Epithelial cell of proximal tubule (primary cell): ENCODE results near the gene HSPA4. TPM values are rescaled to one million over a fixed set of nuclear protein-coding genes. Genes with fewer than 3 reads are reported as not detected.

ENCODE experiments used
- DNase-seq: peaks from one replicate; pipeline ENCODE4 v3.0.0-alpha.2; 2011; ENCODE audit warnings: low read depth
- H3K4me3 ChIP-seq: 2 replicates; pipeline ENCODE4 v1.5.1; 2011; ENCODE audit warnings: low read depth, mild to moderate bottlenecking, low read length
- total RNA-seq: library from RNA; depleted of rRNA; stranded (reverse); fragments of >200 nt; gene quantifications from 2 replicates; pipeline ENCODE4 v1.2.3, GENCODE V29; 2015
- TF ChIP-seq, protein P1 (sequence below): conservative IDR thresholded peaks from 2 replicates; pipeline ENCODE4 v1.5.1; 2012; ENCODE audit warnings: low read depth, mild to moderate bottlenecking, low read length

Gene HSPA4
- total RNA-seq, 1 donor from 2014 or later = 105 TPM

GRCh38 chr5:133051061-133051541 is 712 bp upstream of the HSPA4 start:
- H3K4me3 ChIP-seq = peak overlapping the region; percentile 98
- DNase-seq = no peak
- TF ChIP-seq, protein P1, sequence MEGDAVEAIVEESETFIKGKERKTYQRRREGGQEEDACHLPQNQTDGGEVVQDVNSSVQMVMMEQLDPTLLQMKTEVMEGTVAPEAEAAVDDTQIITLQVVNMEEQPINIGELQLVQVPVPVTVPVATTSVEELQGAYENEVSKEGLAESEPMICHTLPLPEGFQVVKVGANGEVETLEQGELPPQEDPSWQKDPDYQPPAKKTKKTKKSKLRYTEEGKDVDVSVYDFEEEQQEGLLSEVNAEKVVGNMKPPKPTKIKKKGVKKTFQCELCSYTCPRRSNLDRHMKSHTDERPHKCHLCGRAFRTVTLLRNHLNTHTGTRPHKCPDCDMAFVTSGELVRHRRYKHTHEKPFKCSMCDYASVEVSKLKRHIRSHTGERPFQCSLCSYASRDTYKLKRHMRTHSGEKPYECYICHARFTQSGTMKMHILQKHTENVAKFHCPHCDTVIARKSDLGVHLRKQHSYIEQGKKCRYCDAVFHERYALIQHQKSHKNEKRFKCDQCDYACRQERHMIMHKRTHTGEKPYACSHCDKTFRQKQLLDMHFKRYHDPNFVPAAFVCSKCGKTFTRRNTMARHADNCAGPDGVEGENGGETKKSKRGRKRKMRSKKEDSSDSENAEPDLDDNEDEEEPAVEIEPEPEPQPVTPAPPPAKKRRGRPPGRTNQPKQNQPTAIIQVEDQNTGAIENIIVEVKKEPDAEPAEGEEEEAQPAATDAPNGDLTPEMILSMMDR = no peak

- TF ChIP-seq, protein P1 = no peak
- DNase-seq = no peak
- peak overlapping the region; percentile 98 for H3K4me3 ChIP-seq
Measured at GRCh38 chr5:133052317-133053175, 733 bp downstream of the HSPA4 start.

GRCh38 chr5:133053448-133053847 is 1.6 kb downstream of the HSPA4 start:
- TF ChIP-seq, protein P1 = no peak
- no peak for DNase-seq

GRCh38 chr5:133054697-133055471 is 3.1 kb downstream of the HSPA4 start:
- H3K4me3 ChIP-seq = no peak overlapping the region
- DNase-seq = no peak
- TF ChIP-seq, protein P1 = no peak

More at GRCh38 chr5:133053448-133053847, 1.6 kb downstream of the HSPA4 start:
- peak overlapping the region; percentile 98 for H3K4me3 ChIP-seq

GRCh38 chr5:133056891-133057290 is 5.1 kb downstream of the HSPA4 start:
- no peak overlapping the region for H3K4me3 ChIP-seq
- DNase-seq = no peak
- TF ChIP-seq, protein P1 = no peak

DNA sequence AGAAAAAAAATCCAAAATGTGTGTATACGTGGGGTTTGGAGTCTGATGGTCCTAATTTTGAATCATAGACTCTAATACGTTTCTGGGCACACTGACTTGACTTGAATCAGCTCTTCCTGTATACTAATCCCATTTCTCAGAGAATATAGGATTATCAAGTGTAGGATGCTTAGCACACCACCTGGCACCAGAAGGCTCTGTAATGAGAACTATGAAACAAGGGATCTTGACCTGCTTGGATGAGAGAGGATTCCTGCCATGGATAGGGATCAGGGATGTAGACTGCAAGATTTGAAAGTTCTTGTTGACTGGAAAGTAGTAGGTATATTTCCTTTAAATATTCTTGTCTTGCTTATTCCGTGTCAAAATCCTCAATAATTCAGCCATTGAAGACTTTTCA is 7.8 kb downstream of the HSPA4 start:
- no peak overlapping the region for H3K4me3 ChIP-seq
- DNase-seq = no peak
- TF ChIP-seq, protein P1 = no peak
